Muscle of arm (tissue), 12 donors: ENCODE data around the gene ZNG1F. TPM values are rescaled to one million over a fixed set of nuclear protein-coding genes. Genes with fewer than 3 reads are reported as not detected.
"Not testable (repeated sequence)": the region's sequence is repeated elsewhere in the genome, so short reads cannot be mapped to it uniquely, and the experiment has no call there.

Experiments
- DNase-seq: peaks from one replicate; pipeline ENCODE4 v3.0.0-alpha.2; 2013
- polyA plus RNA-seq, 12 donors: library from polyadenylated mRNA; unstranded; fragments of 120-200 nt; gene quantifications; one replicate each; pipeline ENCODE4 v1.2.1, GENCODE V29; 2013; ENCODE audit not compliant: insufficient read length in 12 of 12

ZNG1F gene
- polyA plus RNA-seq, 12 donors = 2.0 to 19.6 (median 6.8) TPM; not detected in 1

DNA sequence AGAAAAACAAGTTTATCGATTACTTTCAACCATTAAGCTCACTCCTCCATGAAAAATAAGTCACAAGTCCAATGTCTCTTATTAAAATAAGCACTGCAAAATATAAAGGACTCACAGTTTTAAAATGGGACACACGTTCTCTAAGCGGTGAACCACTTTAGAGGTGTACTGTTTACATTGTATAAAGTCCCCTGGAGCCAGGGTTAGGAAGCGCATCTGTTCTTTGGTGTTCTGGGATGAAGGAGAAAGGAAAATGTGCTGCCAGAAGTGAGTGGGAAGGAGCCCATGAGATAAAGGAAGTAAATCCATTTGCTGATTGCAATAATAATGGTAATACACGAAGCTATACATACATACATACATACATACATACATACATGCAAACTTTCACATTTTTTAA is 101.2 kb downstream of the ZNG1F start:
- not testable (repeated sequence) for DNase-seq

DNA sequence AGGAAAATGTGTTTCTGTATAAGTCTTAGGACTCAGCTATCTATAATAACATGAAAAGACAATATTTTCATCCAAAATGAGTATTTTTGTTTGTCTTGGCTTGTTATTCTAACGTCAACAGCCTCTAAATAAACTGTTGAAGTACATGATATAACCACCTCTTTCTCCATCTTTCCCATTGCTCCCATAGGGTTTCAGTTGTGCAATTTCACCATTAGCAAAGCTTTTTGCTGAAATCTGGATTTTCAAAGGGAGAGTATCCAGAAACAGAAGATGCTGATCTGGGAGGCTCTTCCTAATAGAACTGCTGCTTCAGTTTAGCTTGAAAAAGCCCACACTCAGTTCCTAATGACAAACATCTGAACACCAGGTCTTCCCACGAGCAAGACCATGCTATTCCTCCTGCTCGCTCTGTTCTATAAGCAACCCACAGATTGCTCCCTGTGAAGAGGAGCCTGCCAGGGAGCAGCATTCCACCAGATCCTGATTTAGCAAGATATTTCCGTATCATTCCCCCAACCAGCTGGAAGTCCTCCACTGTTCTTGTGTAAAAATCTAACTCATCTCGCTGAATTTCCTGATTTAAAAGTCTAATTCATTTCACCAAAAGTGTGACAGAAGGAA is 101.8 kb downstream of the ZNG1F start:
- not testable (repeated sequence) for DNase-seq

DNA sequence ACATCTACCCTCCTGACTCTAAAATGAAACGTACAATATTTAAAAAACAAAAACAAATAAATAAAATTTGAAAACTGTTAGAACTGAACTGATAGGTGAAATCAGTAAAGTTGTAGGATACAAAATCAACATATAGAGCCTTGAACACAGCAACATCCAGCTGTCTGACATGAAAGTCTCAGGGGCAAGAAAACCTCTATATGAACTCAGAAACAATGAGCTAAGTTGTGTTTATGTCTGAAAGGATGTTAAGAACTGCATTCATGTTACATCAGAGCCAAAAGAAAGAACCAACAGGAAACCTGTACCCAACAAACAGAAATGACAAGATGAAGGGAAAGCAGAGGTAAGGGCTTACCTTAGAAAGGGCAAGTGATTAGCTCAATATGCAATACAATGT is 102.4 kb downstream of the ZNG1F start:
- not testable (repeated sequence) for DNase-seq

DNA sequence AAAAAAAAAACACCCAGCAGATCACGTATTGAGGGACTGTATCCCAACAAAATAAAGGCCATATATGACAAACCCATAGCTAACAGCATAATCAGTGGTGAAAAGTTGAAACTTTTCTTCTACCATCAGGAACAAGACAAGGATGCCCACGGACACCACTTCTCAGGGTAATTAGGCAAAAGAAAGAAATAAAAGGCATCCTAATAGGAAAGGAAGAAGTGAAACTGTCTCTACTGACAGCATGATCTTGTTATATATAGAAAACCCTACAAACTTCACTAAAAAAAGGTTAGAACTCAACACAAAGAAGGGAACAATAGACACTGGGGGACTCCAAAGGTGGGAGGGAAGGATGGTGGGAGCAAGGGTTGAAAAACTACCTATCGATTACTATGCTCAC is 102.9 kb downstream of the ZNG1F start:
- not testable (repeated sequence) for DNase-seq

DNA sequence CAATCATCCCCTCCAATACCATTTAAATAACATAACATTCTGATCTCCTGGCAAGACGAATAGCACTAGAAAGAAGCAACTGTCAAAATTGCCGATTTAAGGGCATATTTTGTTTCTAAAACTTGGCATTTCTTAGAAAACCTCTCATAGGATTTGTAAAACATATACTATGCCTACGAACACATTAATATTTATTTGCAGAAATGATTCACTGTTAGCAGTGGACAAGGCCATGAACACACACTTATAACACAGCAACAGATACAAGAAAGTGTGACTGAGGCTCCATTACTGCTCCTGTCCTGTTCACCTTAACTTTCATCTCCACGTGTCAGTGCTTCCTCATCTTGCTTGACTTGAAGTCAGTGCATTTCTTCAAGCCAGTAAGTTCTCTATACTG is 106.8 kb downstream of the ZNG1F start:
- DNase-seq = not testable (repeated sequence)

Other genes starting within 250 kb of the ZNG1F start
- under 1 TPM in 1 of 12 donors, not detected in 11; 0.11 TPM for gene FOXD4L6, start 60.6 kb downstream of the ZNG1F start, polyA plus RNA-seq